Activated naive CD8-positive, alpha-beta T cell treated with anti-CD3 and anti-CD28 coated beads, Interleukin-2, amount 10 ng/mL, durations not matched to agents 7 days and 5 days (primary cell): ENCODE results near the gene LRIG1. TPM values are rescaled to one million over a fixed set of nuclear protein-coding genes. Genes with fewer than 3 reads are reported as not detected.

Experiments used
- ATAC-seq: fragments of 150-1000 bp; cut with Tn5 transposase; one replicate; pipeline ENCODE4 v1.10.0; 2021; ENCODE audit warnings: low read depth, moderate library complexity
- POLR2A ChIA-PET: fragments of 350-600 bp; sonication (Branson Sonifier 250); formaldehyde crosslinking; loops from one replicate; lab custom pipeline; 2021; ENCODE audit warnings: antibody characterized with exemption; lab: Charles Lee
- DNase-seq: peaks from one replicate; pipeline ENCODE4 v3.0.0; 2021
- H3K27ac Mint-ChIP-seq: one replicate; pipeline ENCODE4 v1.8.0; 2022; ENCODE audit warnings: mild to moderate bottlenecking, mixed read lengths
- H3K27me3 Mint-ChIP-seq: one replicate; pipeline ENCODE4 v1.8.0; 2022; ENCODE audit warnings: mild to moderate bottlenecking, moderate library complexity, mixed read lengths
- H3K36me3 Mint-ChIP-seq: one replicate; pipeline ENCODE4 v1.8.0; 2021; ENCODE audit warnings: mild to moderate bottlenecking, mixed read lengths
- H3K4me1 Mint-ChIP-seq: one replicate; pipeline ENCODE4 v1.8.0; 2021; ENCODE audit warnings: mixed read lengths
- H3K4me3 Mint-ChIP-seq: one replicate; pipeline ENCODE4 v1.8.0; 2022; ENCODE audit warnings: mild to moderate bottlenecking, moderate library complexity, mixed read lengths
- H3K9me3 Mint-ChIP-seq: one replicate; pipeline ENCODE4 v1.8.0; 2021; ENCODE audit warnings: mixed read lengths
- total RNA-seq, 2 experiments: library from RNA; stranded (reverse); gene quantifications; one replicate each; pipeline ENCODE4 v1.2.3, GENCODE V29; 2021

The LRIG1 gene
- total RNA-seq, 2 experiments from 2014 or later = 17.9 to 27.0 TPM

DNA sequence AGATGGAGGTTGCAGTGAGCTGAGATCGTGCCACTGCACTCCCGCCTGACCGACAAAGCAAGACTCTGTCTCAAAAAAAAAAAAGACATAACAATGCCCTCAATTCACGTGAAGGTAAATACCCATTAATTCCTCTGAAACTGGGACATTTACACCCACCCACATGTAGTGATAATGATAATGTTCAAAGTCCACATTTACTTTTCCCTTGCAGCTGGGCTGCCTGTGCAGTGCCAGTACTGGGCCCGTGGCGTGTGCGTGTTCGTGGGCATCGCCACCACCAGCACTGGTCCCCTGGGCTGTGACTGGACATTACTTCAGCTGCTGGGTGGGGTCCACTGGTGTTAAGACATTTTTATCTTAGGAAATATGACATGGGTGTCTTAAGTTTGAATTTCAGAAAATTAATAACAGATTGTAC is 156.4 kb downstream of the LRIG1 start:
- Mint-ChIP-seq H3K4me1 (no peaks in the 10 kb centered on the region), H3K9me3 (peaks cover 4% of the 10 kb centered on the region), H3K36me3 (peaks cover 12% of the 10 kb centered on the region), H3K4me3 (no peak overlapping the region), H3K27ac (no peak overlapping the region), H3K27me3 (no peaks in the 10 kb centered on the region)
- POLR2A ChIA-PET = no interaction called here
- DNase-seq = no peak
- ATAC-seq = no peak

GRCh38 chr3:66342717-66343356 is 158.0 kb downstream of the LRIG1 start:
- no peak for ATAC-seq
- Mint-ChIP-seq H3K27me3 (no peaks in the 10 kb centered on the region), H3K36me3 (peaks cover 9% of the 10 kb centered on the region), H3K4me1 (no peaks in the 10 kb centered on the region), H3K27ac (no peak overlapping the region), H3K9me3 (peaks cover 3% of the 10 kb centered on the region), H3K4me3 (no peak overlapping the region)
- POLR2A ChIA-PET = no interaction called here
- no peak for DNase-seq

DNA sequence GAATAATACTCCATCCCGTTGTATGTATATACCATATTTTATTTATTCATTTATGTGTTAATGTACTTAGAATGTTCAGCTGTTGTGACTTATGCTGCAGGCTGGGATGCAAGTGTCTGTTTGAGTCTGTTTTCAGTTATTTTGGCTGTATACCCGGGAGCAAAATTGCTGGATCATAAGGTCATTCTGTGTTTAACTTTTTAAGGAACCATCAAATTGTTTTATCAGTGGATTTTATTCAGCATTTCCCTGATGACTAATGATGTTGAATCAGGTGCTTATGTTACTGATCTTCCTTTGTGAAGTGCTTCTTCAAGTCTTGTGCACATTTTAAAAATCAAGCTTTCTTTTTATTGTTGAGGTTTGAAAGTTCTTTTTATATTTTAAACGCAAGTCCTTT is 161.9 kb downstream of the LRIG1 start:
- DNase-seq (no peak), ATAC-seq (no peak)
- Mint-ChIP-seq H3K27me3 (no peaks in the 10 kb centered on the region), H3K4me3 (no peak overlapping the region), H3K36me3 (no peaks in the 10 kb centered on the region), H3K27ac (no peak overlapping the region), H3K9me3 (peaks cover 2% of the 10 kb centered on the region), H3K4me1 (peaks cover 4% of the 10 kb centered on the region)
- POLR2A ChIA-PET = no interaction called here

DNA sequence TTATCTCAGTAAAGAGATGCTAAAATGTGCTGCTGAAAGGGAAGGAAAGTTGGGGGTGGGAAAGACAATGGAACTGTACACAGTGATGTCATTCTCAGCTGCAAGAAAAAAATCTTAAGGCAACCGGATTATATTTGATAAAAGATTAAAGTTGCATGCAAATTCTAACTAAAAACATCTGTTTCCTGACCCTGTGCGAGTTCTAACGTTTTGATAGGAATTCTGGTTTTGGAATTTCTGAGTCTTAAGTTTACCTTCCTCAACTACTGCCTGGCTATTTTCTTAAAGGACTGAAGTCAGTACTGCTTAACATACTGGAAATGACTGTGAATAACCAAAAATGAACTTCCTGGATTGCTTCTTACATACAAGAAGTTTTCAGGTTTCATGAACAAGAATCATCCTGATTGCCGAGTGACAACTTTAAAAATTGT is 164.5 kb downstream of the LRIG1 start:
- H3K4me3 Mint-ChIP-seq = no peak overlapping the region
- no peaks in the 10 kb centered on the region for H3K27me3 Mint-ChIP-seq
- DNase-seq (no peak), ATAC-seq (no peak)
- POLR2A ChIA-PET = no interaction called here
- peaks cover 4% of the 10 kb centered on the region for H3K4me1 Mint-ChIP-seq
- peaks cover 1% of the 10 kb centered on the region for H3K9me3 Mint-ChIP-seq
- no peaks in the 10 kb centered on the region for H3K36me3 Mint-ChIP-seq
- H3K27ac Mint-ChIP-seq = no peak overlapping the region

DNA sequence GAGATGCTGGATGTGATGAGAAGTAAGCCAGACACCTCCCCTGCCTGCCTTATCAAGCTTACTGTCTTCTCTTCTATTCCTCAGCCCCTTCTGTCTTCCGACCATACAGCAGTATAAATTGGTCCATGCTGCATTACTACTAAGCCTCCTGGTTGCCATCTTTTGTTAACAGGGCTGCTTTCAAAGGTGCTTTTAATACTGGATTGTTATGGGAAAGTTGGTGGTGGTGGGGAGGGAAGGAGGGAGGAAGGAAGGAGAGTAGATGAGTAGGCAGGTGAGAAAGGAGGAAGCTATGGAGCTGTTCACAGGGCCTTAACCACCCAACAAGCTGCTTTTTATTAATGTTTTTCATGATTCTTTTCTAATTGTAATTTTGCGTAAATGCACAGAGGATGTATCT is 165.2 kb downstream of the LRIG1 start:
- no peak overlapping the region for H3K4me3 Mint-ChIP-seq
- H3K4me1 Mint-ChIP-seq = peaks cover 4% of the 10 kb centered on the region

More for the DNA sequence above, 165.2 kb downstream of the LRIG1 start:
- Mint-ChIP-seq H3K9me3 (peaks cover 1% of the 10 kb centered on the region), H3K27ac (no peak overlapping the region), H3K27me3 (no peaks in the 10 kb centered on the region), H3K36me3 (no peaks in the 10 kb centered on the region)
- POLR2A ChIA-PET = no interaction called here
- DNase-seq (no peak), ATAC-seq (no peak)
